Measurements from ENCODE around the gene PTPRN2.

DNA sequence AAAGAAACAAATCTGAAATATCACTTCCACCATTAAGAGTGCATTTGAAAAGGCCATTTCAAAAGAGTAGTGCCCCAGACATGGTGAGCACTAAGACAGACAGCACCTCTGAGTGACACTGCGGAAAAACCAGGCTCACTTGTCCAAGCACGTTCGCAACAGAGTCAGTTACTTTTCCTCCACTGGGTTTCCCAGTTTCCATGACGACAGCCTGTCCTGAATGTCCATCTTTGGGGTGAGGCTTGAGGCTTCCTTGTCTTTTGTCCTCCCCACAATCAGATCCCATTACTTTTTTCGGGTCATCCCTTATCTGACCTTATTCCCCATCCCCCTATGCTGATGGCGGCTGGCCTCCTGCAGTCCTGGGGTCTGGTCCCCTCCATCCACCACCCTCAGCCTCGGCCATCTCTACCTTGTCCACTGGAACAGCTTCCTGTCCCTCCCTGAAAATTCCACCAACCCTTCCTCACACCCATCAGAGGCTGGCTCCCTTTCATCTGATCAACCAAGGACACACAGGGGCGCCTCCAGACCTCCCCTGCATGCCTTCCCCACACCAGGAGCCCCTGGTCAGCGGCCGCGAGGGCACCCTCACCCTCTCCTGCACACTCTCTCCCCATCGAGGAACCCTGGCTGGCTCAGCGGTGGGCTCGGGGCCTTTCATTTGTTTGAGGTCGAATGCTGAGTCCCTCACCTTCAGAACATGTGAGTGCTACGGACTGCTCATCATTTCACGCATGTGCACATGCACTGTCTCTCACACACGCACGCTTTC is 887.2 kb downstream of the PTPRN2 start:
- TF ChIP-seq CTCF (IDR thresholded peaks at IDR 0.05) (no peak), SIN3A (IDR thresholded peaks at IDR 0.05; ENCODE audit: borderline replicate concordance, insufficient read depth, low read depth, low read length) (no peak)
